22Rv1 (cell line): ENCODE measurements around the gene EPM2A.

Source experiments
- H3K27ac ChIP-seq: fragments of 450-650 bp; 2 replicates; pipeline ENCODE4 v1.5.1; 2017
- ZFX ChIP-seq: fragments of 450-650 bp; IDR thresholded peaks from 2 replicates; pipeline ENCODE4 v1.6.1; 2017; ENCODE audit warnings: antibody characterized with exemption, borderline replicate concordance
- TF ChIP-seq, protein P1 (sequence below): fragments of 450-650 bp; IDR thresholded peaks from 2 replicates; pipeline ENCODE4 v1.5.1; 2017; ENCODE audit warnings: mild to moderate bottlenecking

EPM2A gene

DNA sequence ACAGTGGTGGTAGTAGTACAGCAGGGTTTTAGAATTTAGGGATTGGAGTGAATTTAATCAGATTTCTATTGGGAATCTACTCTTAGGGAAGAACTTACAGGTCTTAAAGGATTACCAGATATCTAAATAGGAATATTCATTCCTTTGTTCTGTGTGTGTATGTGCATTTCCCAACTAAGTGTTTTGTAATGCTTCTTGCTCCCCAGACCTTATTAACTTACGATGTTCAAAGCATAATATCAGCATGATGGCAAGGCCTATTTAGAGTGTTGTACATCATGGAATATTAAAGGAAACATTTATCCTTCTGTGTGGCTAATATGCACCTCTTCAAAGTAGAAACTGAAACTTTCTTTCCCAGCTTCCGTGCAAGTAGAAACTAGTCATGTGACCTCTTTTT lies 133.9 kb downstream of the EPM2A start:
- TF ChIP-seq, protein P1, sequence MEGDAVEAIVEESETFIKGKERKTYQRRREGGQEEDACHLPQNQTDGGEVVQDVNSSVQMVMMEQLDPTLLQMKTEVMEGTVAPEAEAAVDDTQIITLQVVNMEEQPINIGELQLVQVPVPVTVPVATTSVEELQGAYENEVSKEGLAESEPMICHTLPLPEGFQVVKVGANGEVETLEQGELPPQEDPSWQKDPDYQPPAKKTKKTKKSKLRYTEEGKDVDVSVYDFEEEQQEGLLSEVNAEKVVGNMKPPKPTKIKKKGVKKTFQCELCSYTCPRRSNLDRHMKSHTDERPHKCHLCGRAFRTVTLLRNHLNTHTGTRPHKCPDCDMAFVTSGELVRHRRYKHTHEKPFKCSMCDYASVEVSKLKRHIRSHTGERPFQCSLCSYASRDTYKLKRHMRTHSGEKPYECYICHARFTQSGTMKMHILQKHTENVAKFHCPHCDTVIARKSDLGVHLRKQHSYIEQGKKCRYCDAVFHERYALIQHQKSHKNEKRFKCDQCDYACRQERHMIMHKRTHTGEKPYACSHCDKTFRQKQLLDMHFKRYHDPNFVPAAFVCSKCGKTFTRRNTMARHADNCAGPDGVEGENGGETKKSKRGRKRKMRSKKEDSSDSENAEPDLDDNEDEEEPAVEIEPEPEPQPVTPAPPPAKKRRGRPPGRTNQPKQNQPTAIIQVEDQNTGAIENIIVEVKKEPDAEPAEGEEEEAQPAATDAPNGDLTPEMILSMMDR = no peak
- TF ChIP-seq ZFX = no peak
- no peak overlapping the region for H3K27ac ChIP-seq

DNA sequence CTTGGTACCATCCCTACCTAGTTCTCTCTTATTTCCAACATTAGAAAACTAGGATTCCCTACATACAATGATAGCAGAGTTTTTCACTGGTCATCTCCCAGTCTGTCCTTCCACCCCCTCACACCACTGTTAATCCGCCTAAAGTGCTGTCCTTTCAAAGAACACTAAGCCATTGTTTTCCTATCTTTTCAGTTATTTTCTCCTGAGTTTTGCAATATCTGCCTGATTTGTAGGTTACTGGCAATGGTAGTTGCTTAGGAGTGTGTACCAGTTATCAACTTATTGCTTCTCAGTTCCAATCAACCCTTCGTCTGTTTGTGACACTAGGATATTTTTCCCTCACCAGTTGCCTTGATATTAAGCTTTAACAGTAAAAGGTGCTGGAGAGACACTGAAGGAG lies 135.0 kb downstream of the EPM2A start:
- no peak for TF ChIP-seq ZFX
- H3K27ac ChIP-seq = no peak overlapping the region

DNA sequence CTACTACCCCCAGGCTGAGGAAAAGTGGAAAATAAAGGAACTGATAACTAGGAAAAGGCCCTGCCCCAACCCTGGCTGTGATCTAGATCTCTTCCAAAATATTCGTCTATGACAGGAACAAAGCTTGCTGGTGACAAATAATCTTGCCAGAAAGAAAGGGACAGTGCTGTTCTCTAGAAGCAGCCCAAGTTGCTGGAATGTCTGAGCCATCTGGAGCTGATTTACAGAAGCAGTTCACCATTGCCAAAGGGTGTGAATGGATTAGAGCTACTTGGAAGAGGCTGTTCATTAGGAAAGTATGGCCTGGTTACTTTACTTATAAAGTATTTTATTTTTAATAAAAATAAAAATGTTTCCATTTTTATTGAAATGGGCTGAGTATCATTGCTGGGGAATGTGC lies 146.3 kb downstream of the EPM2A start:
- TF ChIP-seq ZFX = no peak
- TF ChIP-seq, protein P1 = no peak
- no peak overlapping the region for H3K27ac ChIP-seq

GRCh38 chr6:145587334-145587733 lies 148.0 kb downstream of the EPM2A start:
- H3K27ac ChIP-seq = no peak overlapping the region
- TF ChIP-seq, protein P1 = no peak
- TF ChIP-seq ZFX = no peak

DNA sequence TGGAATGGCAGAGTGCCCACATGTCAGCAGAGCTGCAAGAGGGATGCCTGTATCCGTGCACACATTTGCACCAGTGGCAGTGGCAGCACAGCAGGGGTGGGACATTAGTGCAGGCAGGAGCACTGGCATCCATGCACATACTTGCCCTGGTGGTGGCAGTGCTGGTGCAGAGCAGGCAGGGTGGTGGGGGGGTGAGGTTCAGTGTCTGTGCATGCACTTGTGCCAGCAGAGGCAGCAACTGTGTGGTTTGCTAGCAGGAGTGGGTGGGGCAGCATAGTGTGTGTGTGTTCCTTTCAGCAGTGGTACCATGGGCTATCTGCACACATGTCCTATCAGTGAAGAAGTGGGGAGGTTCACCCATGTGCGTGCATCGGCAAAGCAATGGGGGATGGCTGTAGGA lies 151.6 kb downstream of the EPM2A start:
- no peak overlapping the region for H3K27ac ChIP-seq
- TF ChIP-seq ZFX = no peak
